GM12878 (cell line): ENCODE results near the gene SLC6A20. TPM values are rescaled to one million over a fixed set of nuclear protein-coding genes. Genes with fewer than 3 reads are reported as not detected.
A peak's percentile ranks its signal among the peaks of the same experiment; 100 is the strongest.

Source experiments
- HCFC1 ChIP-seq: fragments of 150-350 bp; IDR thresholded peaks from 2 replicates; pipeline ENCODE4 v1.6.1; 2014; ENCODE audit warnings: low read length
- KLF5 ChIP-seq: fragments of 450-650 bp; IDR thresholded peaks from 2 replicates; pipeline ENCODE4 v1.6.1; 2014; ENCODE audit warnings: mild to moderate bottlenecking; ENCODE audit not compliant: partially characterized antibody
- MXI1 ChIP-seq: fragments of 150-350 bp; IDR thresholded peaks from 2 replicates; pipeline ENCODE4 v1.6.1; 2011; ENCODE audit warnings: low read depth, mild to moderate bottlenecking, inconsistent platforms, low read length, improper control_type of control experiment
- NFYA ChIP-seq: IDR thresholded peaks from 2 replicates; pipeline ENCODE4 v1.6.1; 2011; ENCODE audit warnings: low read depth, mild to moderate bottlenecking, low read length, improper control_type of control experiment, borderline replicate concordance
- NFYB ChIP-seq: IDR thresholded peaks from 2 replicates; pipeline ENCODE4 v1.6.1; 2011; ENCODE audit warnings: low read depth, mild to moderate bottlenecking, low read length, improper control_type of control experiment, moderate library complexity; ENCODE audit not compliant: insufficient read depth
- POU2F2 ChIP-seq: IDR thresholded peaks from 3 replicates; pipeline ENCODE4 v1.6.1; 2011; ENCODE audit warnings: low read depth, mild to moderate bottlenecking, low read length, borderline replicate concordance
- RELA ChIP-seq: fragments of 450-650 bp; IDR thresholded peaks from 2 replicates; pipeline ENCODE4 v1.8.0; 2014; ENCODE audit warnings: borderline replicate concordance; ENCODE audit not compliant: partially characterized antibody
- SMAD5 ChIP-seq: IDR thresholded peaks from 2 replicates; pipeline ENCODE4 v1.6.1; 2016; ENCODE audit warnings: antibody characterized with exemption, low read depth
- ZNF217 ChIP-seq: fragments of 450-650 bp; IDR thresholded peaks from 2 replicates; pipeline ENCODE4 v1.6.1; 2017; ENCODE audit warnings: antibody characterized with exemption, mild to moderate bottlenecking
- ZNF384 ChIP-seq: IDR thresholded peaks from 2 replicates; pipeline ENCODE4 v1.6.1; 2012; ENCODE audit warnings: low read depth, mild to moderate bottlenecking, low read length, improper control_type of control experiment, borderline replicate concordance
- polyA plus RNA-seq, 11 experiments: library from polyadenylated mRNA; depleted of rRNA in 4 of 11; unstranded in 6 of 11; stranded (reverse) in 5 of 11; fragments of >200 nt; fragmentation: Nextera tagmentation in 4 of 11; fragmentation: Illumina TruSeq in 1 of 11; extraction: Ambion mirVana in 4 of 11; extraction: Trizol in 1 of 11; gene quantifications; 1 replicate in 1 of 11; 2 replicates in 10 of 11; pipeline versions ENCODE4 v1.2.1 to v1.2.3, GENCODE V29; 2011 to 2016; ENCODE audit warnings: inconsistent platforms in 2 of 11, missing spikeins in 2 of 11, low read depth in 1 of 11
- total RNA-seq, 4 experiments: library from RNA; depleted of rRNA in 3 of 4; stranded (reverse); fragments of >200 nt in 3 of 4; fragmentation: Illumina TruSeq in 1 of 4; extraction: Trizol in 1 of 4; gene quantifications; 2 replicates each; pipeline versions ENCODE4 v1.2.1 to v1.2.3, GENCODE V29; 2013 to 2021
- TF ChIP-seq, protein P1 (sequence below): fragments of 450-650 bp; IDR thresholded peaks from 2 replicates; pipeline ENCODE4 v1.6.1; 2016; ENCODE audit warnings: mild to moderate bottlenecking
- TF ChIP-seq, protein P2 (sequence below): fragments of 450-650 bp; IDR thresholded peaks from 2 replicates; pipeline ENCODE4 v1.6.1; 2017; ENCODE audit warnings: mild to moderate bottlenecking, moderate library complexity
- TF ChIP-seq, protein P3 (sequence below): IDR thresholded peaks from 2 replicates; pipeline ENCODE4 v1.6.1; 2012; ENCODE audit warnings: low read depth, low read length, improper control_type of control experiment
- TF ChIP-seq, protein P4 (sequence below): fragments of 450-650 bp; IDR thresholded peaks from 2 replicates; pipeline ENCODE4 v1.6.1; 2017; ENCODE audit warnings: low read depth, mild to moderate bottlenecking, moderate library complexity
- TF ChIP-seq, protein P5 (sequence below): IDR thresholded peaks from 2 replicates; pipeline ENCODE4 v1.6.1; 2012; ENCODE audit warnings: improper control_type of control experiment, low read depth, low read length; ENCODE audit not compliant: insufficient replicate concordance

The SLC6A20 gene
- total and polyA plus RNA-seq, 10 of the 15 experiments (the other 5 are each of a cell fraction or from before 2014, with no cell fraction given): 0.31 to 4.1 (median 1.1) TPM

DNA sequence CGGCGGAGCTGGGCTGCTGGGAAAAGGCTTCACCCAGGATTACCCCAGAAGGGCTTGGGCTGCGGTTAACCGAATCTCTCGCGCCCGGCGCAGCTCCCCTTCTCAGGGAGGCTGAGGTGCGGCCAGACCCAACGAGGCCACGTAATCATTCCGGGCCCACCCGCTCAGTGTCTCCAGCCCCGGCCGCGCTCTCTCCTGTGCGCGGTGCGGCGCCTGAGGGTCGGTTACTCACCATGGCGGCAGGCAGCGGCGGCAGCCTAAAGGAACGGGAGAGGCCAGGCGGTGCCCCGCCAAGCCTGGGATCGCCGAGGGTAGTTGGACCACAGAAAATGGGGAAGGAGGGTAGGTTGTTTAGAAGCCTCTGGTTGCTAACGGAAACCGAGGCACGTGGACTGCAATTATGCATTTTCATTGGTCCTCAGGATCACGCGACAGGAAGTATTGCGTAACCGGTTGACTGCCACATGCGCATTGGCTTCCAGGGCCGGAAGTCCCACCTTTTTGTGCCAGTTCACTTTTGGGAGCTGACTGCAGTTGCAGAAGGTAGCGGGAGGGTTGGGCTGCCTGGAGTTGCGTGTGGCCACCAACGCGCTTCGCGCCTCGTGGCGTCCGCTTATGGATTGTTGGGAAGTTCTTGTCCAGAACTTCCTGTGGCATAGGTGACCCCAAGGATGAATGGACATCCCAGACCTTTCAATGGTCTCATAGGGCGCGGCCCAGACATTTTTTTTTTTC is 45.6 kb upstream of the SLC6A20 start, which contains the start of gene LZTFL1 (continued):
- TF ChIP-seq, protein P1, sequence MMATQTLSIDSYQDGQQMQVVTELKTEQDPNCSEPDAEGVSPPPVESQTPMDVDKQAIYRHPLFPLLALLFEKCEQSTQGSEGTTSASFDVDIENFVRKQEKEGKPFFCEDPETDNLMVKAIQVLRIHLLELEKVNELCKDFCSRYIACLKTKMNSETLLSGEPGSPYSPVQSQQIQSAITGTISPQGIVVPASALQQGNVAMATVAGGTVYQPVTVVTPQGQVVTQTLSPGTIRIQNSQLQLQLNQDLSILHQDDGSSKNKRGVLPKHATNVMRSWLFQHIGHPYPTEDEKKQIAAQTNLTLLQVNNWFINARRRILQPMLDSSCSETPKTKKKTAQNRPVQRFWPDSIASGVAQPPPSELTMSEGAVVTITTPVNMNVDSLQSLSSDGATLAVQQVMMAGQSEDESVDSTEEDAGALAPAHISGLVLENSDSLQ: peak; percentile 79
- TF ChIP-seq RELA (peak; percentile 53), NFYB (peak; percentile 84), ZNF384 (no peak), MXI1 (peak; percentile 99), SMAD5 (peak; percentile 38; the same call in 1 of the 2 replicates), NFYA (no peak; the same call in 1 of the 2 replicates), ZNF217 (no peak), HCFC1 (peak; percentile 63), KLF5 (peak; percentile 84), POU2F2 (peak; percentile 94; the same call in 2 of the 3 replicates)
- TF ChIP-seq, protein P2, sequence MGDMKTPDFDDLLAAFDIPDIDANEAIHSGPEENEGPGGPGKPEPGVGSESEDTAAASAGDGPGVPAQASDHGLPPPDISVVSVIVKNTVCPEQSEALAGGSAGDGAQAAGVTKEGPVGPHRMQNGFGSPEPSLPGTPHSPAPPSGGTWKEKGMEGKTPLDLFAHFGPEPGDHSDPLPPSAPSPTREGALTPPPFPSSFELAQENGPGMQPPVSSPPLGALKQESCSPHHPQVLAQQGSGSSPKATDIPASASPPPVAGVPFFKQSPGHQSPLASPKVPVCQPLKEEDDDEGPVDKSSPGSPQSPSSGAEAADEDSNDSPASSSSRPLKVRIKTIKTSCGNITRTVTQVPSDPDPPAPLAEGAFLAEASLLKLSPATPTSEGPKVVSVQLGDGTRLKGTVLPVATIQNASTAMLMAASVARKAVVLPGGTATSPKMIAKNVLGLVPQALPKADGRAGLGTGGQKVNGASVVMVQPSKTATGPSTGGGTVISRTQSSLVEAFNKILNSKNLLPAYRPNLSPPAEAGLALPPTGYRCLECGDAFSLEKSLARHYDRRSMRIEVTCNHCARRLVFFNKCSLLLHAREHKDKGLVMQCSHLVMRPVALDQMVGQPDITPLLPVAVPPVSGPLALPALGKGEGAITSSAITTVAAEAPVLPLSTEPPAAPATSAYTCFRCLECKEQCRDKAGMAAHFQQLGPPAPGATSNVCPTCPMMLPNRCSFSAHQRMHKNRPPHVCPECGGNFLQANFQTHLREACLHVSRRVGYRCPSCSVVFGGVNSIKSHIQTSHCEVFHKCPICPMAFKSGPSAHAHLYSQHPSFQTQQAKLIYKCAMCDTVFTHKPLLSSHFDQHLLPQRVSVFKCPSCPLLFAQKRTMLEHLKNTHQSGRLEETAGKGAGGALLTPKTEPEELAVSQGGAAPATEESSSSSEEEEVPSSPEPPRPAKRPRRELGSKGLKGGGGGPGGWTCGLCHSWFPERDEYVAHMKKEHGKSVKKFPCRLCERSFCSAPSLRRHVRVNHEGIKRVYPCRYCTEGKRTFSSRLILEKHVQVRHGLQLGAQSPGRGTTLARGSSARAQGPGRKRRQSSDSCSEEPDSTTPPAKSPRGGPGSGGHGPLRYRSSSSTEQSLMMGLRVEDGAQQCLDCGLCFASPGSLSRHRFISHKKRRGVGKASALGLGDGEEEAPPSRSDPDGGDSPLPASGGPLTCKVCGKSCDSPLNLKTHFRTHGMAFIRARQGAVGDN: peak; percentile 80
- TF ChIP-seq, protein P3, sequence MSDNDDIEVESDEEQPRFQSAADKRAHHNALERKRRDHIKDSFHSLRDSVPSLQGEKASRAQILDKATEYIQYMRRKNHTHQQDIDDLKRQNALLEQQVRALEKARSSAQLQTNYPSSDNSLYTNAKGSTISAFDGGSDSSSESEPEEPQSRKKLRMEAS: peak; percentile 93
- TF ChIP-seq, protein P4, sequence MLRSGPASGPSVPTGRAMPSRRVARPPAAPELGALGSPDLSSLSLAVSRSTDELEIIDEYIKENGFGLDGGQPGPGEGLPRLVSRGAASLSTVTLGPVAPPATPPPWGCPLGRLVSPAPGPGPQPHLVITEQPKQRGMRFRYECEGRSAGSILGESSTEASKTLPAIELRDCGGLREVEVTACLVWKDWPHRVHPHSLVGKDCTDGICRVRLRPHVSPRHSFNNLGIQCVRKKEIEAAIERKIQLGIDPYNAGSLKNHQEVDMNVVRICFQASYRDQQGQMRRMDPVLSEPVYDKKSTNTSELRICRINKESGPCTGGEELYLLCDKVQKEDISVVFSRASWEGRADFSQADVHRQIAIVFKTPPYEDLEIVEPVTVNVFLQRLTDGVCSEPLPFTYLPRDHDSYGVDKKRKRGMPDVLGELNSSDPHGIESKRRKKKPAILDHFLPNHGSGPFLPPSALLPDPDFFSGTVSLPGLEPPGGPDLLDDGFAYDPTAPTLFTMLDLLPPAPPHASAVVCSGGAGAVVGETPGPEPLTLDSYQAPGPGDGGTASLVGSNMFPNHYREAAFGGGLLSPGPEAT: peak; percentile 38; the same call in 1 of the 2 replicates
- TF ChIP-seq, protein P5, sequence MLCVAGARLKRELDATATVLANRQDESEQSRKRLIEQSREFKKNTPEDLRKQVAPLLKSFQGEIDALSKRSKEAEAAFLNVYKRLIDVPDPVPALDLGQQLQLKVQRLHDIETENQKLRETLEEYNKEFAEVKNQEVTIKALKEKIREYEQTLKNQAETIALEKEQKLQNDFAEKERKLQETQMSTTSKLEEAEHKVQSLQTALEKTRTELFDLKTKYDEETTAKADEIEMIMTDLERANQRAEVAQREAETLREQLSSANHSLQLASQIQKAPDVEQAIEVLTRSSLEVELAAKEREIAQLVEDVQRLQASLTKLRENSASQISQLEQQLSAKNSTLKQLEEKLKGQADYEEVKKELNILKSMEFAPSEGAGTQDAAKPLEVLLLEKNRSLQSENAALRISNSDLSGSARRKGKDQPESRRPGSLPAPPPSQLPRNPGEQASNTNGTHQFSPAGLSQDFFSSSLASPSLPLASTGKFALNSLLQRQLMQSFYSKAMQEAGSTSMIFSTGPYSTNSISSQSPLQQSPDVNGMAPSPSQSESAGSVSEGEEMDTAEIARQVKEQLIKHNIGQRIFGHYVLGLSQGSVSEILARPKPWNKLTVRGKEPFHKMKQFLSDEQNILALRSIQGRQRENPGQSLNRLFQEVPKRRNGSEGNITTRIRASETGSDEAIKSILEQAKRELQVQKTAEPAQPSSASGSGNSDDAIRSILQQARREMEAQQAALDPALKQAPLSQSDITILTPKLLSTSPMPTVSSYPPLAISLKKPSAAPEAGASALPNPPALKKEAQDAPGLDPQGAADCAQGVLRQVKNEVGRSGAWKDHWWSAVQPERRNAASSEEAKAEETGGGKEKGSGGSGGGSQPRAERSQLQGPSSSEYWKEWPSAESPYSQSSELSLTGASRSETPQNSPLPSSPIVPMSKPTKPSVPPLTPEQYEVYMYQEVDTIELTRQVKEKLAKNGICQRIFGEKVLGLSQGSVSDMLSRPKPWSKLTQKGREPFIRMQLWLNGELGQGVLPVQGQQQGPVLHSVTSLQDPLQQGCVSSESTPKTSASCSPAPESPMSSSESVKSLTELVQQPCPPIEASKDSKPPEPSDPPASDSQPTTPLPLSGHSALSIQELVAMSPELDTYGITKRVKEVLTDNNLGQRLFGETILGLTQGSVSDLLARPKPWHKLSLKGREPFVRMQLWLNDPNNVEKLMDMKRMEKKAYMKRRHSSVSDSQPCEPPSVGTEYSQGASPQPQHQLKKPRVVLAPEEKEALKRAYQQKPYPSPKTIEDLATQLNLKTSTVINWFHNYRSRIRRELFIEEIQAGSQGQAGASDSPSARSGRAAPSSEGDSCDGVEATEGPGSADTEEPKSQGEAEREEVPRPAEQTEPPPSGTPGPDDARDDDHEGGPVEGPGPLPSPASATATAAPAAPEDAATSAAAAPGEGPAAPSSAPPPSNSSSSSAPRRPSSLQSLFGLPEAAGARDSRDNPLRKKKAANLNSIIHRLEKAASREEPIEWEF: no peak
